ENCODE measurements around the gene PPDPF. TPM values are rescaled to one million over a fixed set of nuclear protein-coding genes. Genes with fewer than 3 reads are reported as not detected.

PPDPF gene
- total RNA-seq, 4 donors from 2014 or later: 151 to 352 (median 299) TPM

- no peak overlapping the region for H3K4me3 ChIP-seq
- H3K4me1 ChIP-seq: peaks cover 34% of the 10 kb centered on the region
- no peaks in the 10 kb centered on the region for H3K9me3 ChIP-seq
- 75% methylated on average over 26 of the region's 27 CpGs for WGBS
- TF ChIP-seq EP300 (IDR thresholded peaks at IDR 0.05) (no peak), POLR2A (IDR thresholded peaks at IDR 0.05) (no peak), CTCF (IDR thresholded peaks at IDR 0.05) (no peak), POLR2AphosphoS5 (IDR thresholded peaks at IDR 0.05) (no peak)
- H3K27ac ChIP-seq: no peak overlapping the region
- no peaks in the 10 kb centered on the region for H3K36me3 ChIP-seq
- peaks cover 7% of the 10 kb centered on the region for H3K27me3 ChIP-seq
- DNase-seq (ENCODE audit: low spot score in 2 of 2): peak in 1 of 2 donors; percentile 56
Measured at GRCh38 chr20:63531686-63532448, 11.3 kb downstream of the PPDPF start.

- TF ChIP-seq EP300 (IDR thresholded peaks at IDR 0.05) (no peak), POLR2AphosphoS5 (IDR thresholded peaks at IDR 0.05) (no peak), POLR2A (IDR thresholded peaks at IDR 0.05) (no peak), CTCF (IDR thresholded peaks at IDR 0.05) (no peak)
- H3K9me3 ChIP-seq: no peaks in the 10 kb centered on the region
- peaks cover 41% of the 10 kb centered on the region for H3K4me1 ChIP-seq
- DNase-seq (ENCODE audit: low spot score in 2 of 2): peak in 1 of 2 donors; percentile 55
- no peaks in the 10 kb centered on the region for H3K36me3 ChIP-seq
- H3K27ac ChIP-seq: no peak overlapping the region
- 79% methylated on average over 8 of the region's 24 CpGs for WGBS
- peaks cover 7% of the 10 kb centered on the region for H3K27me3 ChIP-seq
- H3K4me3 ChIP-seq: no peak overlapping the region
Measured at GRCh38 chr20:63532449-63532971, 11.9 kb downstream of the PPDPF start.

GRCh38 chr20:63533388-63533787, 12.8 kb downstream of the PPDPF start:
- H3K9me3 ChIP-seq: no peaks in the 10 kb centered on the region
- WGBS: 90% methylated on average over 6 of the region's 14 CpGs
- H3K4me3 ChIP-seq: no peak overlapping the region
- H3K27ac ChIP-seq: no peak overlapping the region
- peaks cover 7% of the 10 kb centered on the region for H3K27me3 ChIP-seq
- H3K36me3 ChIP-seq: no peaks in the 10 kb centered on the region
- peaks cover 50% of the 10 kb centered on the region for H3K4me1 ChIP-seq
- peak in 1 of 2 donors; percentile 61 for DNase-seq (ENCODE audit: low spot score in 2 of 2)
- no peak for TF ChIP-seq EP300 (IDR thresholded peaks at IDR 0.05)

GRCh38 chr20:63533871-63534393, 13.4 kb downstream of the PPDPF start:
- Histone ChIP-seq H3K36me3 (no peaks in the 10 kb centered on the region), H3K27me3 (peaks cover 7% of the 10 kb centered on the region), H3K4me3 (no peak overlapping the region), H3K27ac (peak overlapping the region; percentile 80), H3K4me1 (peaks cover 55% of the 10 kb centered on the region), H3K9me3 (no peaks in the 10 kb centered on the region)
- TF ChIP-seq POLR2AphosphoS5 (IDR thresholded peaks at IDR 0.05): no peak
- TF ChIP-seq EP300 (IDR thresholded peaks at IDR 0.05): no peak
- no peak for TF ChIP-seq CTCF (IDR thresholded peaks at IDR 0.05)
- no peak for TF ChIP-seq POLR2A (IDR thresholded peaks at IDR 0.05)
- DNase-seq (ENCODE audit: low spot score in 2 of 2): no peak
- 58% methylated on average over 4 of the region's 28 CpGs for whole genome bisulfite sequencing

- no peak for DNase-seq (ENCODE audit: low spot score in 2 of 2)
- Histone ChIP-seq H3K27ac (peak overlapping the region; percentile 80), H3K9me3 (no peaks in the 10 kb centered on the region), H3K4me1 (peaks cover 60% of the 10 kb centered on the region), H3K4me3 (peak overlapping the region; percentile 27), H3K27me3 (peaks cover 7% of the 10 kb centered on the region), H3K36me3 (no peaks in the 10 kb centered on the region)
- WGBS: 20% methylated on average over 1 of the region's 12 CpGs
- TF ChIP-seq EP300 (IDR thresholded peaks at IDR 0.05): no peak
- no peak for TF ChIP-seq POLR2A (IDR thresholded peaks at IDR 0.05)
- TF ChIP-seq CTCF (IDR thresholded peaks at IDR 0.05): no peak
- no peak for TF ChIP-seq POLR2AphosphoS5 (IDR thresholded peaks at IDR 0.05)
Measured at GRCh38 chr20:63534427-63534830, 13.9 kb downstream of the PPDPF start.

Data from suprapubic skin (tissue), 4 donors.